Lower leg skin (tissue), 4 donors: ENCODE data around the gene CMTM8. TPM values are rescaled to one million over a fixed set of nuclear protein-coding genes. Genes with fewer than 3 reads are reported as not detected.

ENCODE experiments used
- DNase-seq, 2 donors: peaks; one replicate each; pipeline ENCODE4 v3.0.0-alpha.2; 2019; ENCODE audit warnings: low spot score in 2 of 2
- H3K4me3 ChIP-seq: fragments of 200-600 bp; sonication (generic); 2 replicates; pipeline ENCODE4 v1.5.1; 2017; ENCODE audit warnings: mild to moderate bottlenecking, low read depth; ENCODE audit not compliant: poor library complexity, severe bottlenecking
- CTCF ChIP-seq, 3 donors: fragments of 450-650 bp; IDR thresholded peaks; one replicate each; pipeline ENCODE4 v1.5.1; 2016; ENCODE audit warnings: antibody characterized with exemption in 3 of 3, mild to moderate bottlenecking in 3 of 3, moderate library complexity in 2 of 3
- POLR2A ChIP-seq, 2 donors: fragments of 450-650 bp; IDR thresholded peaks; one replicate each; pipeline ENCODE4 v1.6.1; 2016 to 2017; ENCODE audit warnings: antibody characterized with exemption in 2 of 2, mild to moderate bottlenecking in 1 of 2, moderate library complexity in 1 of 2
- WGBS, 2 donors: methylation state at CpG; one replicate each; pipeline ENCODE4 v1.1.5; 2018; 5-methylcytosine and 5-hydroxymethylcytosine counted together
- intact Hi-C: fragments of 100-400 bp; cut with DNase I; formaldehyde crosslinking; loops from one replicate; pipeline ENCODE4 v1.15.0; 2023; ENCODE audit warnings: low total_unique reads
- total RNA-seq, 4 donors: library from RNA; depleted of rRNA; stranded (reverse); fragments of >200 nt; gene quantifications; one replicate each; pipeline ENCODE4 v1.1.0, GENCODE V29; 2016

The CMTM8 gene
- total RNA-seq, 4 donors from 2014 or later, result 11.0 to 24.7 (median 15.5) TPM

GRCh38 chr3:32290619-32291018 lies 52.1 kb downstream of the CMTM8 start:
- 47 to 52% methylated on average over 3 of the region's 3 CpGs for WGBS, 2 donors
- intact Hi-C loops, result no loop called here
- TF ChIP-seq CTCF (IDR thresholded peaks at IDR 0.05) (no peak), POLR2A (IDR thresholded peaks at IDR 0.05) (no peak)

GRCh38 chr3:32292085-32292796 lies 53.8 kb downstream of the CMTM8 start:
- no peak for DNase-seq
- no peak overlapping the region for H3K4me3 ChIP-seq
- intact Hi-C loops, result no loop called here
- WGBS, 2 donors, result 80 to 87% methylated on average over 7 of the region's 7 CpGs
- TF ChIP-seq POLR2A (IDR thresholded peaks at IDR 0.05) (no peak), CTCF (IDR thresholded peaks at IDR 0.05) (no peak)

More at GRCh38 chr3:32290619-32291018, 52.1 kb downstream of the CMTM8 start:
- DNase-seq, result no peak
- H3K4me3 ChIP-seq, result no peak overlapping the region

GRCh38 chr3:32293903-32294302 lies 55.4 kb downstream of the CMTM8 start:
- intact Hi-C loops, result no loop called here
- no peak for TF ChIP-seq CTCF (IDR thresholded peaks at IDR 0.05)
- DNase-seq, result no peak
- no peak overlapping the region for H3K4me3 ChIP-seq
- 71 to 83% methylated on average over 3 of the region's 3 CpGs for WGBS, 2 donors

GRCh38 chr3:32296251-32297204 lies 58.0 kb downstream of the CMTM8 start:
- no peak overlapping the region for H3K4me3 ChIP-seq
- intact Hi-C loops, result no loop called here
- 18 to 22% methylated on average over 8 of the region's 8 CpGs for WGBS, 2 donors
- TF ChIP-seq POLR2A (IDR thresholded peaks at IDR 0.05) (no peak), CTCF (IDR thresholded peaks at IDR 0.05) (peak in 1 of 3 donors; percentile 81)
- DNase-seq, result peak; percentile 40 to 91

GRCh38 chr3:32297366-32297765 lies 58.9 kb downstream of the CMTM8 start:
- no peak for TF ChIP-seq CTCF (IDR thresholded peaks at IDR 0.05)
- no peak for TF ChIP-seq POLR2A (IDR thresholded peaks at IDR 0.05)
- H3K4me3 ChIP-seq, result no peak overlapping the region
- DNase-seq, result no peak
- WGBS, 2 donors, result 89 to 92% methylated on average over 5 of the region's 5 CpGs
- intact Hi-C loops, result no loop called here
